ENCODE results near the gene MAP7.

DNA sequence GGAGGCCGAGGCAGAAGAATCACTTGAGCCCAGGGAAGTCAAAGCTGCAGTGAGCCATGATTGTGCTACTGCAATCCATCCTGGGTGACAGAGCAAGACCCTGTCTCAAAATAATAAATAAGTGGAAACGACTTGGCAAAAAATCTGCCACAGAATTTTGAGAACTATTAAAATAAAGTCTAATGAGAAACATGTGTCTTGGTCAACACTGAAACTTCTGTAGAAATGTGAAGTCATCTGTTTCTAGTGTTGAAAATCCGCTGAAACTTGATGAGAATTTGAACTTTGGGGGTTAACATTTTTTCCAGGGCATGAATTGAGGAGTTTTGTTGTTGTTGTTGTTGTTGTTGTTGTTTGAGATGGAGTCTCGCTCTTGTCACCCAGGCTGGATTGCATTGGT lies 231.5 kb downstream of the MAP7 start:
- TF ChIP-seq, protein P1, sequence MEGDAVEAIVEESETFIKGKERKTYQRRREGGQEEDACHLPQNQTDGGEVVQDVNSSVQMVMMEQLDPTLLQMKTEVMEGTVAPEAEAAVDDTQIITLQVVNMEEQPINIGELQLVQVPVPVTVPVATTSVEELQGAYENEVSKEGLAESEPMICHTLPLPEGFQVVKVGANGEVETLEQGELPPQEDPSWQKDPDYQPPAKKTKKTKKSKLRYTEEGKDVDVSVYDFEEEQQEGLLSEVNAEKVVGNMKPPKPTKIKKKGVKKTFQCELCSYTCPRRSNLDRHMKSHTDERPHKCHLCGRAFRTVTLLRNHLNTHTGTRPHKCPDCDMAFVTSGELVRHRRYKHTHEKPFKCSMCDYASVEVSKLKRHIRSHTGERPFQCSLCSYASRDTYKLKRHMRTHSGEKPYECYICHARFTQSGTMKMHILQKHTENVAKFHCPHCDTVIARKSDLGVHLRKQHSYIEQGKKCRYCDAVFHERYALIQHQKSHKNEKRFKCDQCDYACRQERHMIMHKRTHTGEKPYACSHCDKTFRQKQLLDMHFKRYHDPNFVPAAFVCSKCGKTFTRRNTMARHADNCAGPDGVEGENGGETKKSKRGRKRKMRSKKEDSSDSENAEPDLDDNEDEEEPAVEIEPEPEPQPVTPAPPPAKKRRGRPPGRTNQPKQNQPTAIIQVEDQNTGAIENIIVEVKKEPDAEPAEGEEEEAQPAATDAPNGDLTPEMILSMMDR (IDR thresholded peaks at IDR 0.05; ENCODE audit: low read depth, low read length): no peak
- no peak for TF ChIP-seq MAX (IDR thresholded peaks at IDR 0.05; ENCODE audit: low read depth, low read length)
- no peak for TF ChIP-seq POLR2A (IDR thresholded peaks at IDR 0.05; ENCODE audit: extremely low read depth, insufficient read length)

Data from NB4 (cell line).